HepG2 (cell line): ENCODE results near the gene MKS1. TPM values are rescaled to one million over a fixed set of nuclear protein-coding genes. Genes with fewer than 3 reads are reported as not detected.

Experiments
- BHLHE40 ChIP-seq: IDR thresholded peaks from 2 replicates; pipeline ENCODE4 v1.6.1; 2011; ENCODE audit warnings: low read length, improper control_type of control experiment
- ESRRA ChIP-seq: sonication (generic); formaldehyde crosslinking; IDR thresholded peaks from 2 replicates; pipeline ENCODE4 v1.5.1; 2020; ENCODE audit warnings: mild to moderate bottlenecking, low read depth, missing genetic modification reagents
- FOXK2 ChIP-seq: fragments of 450-650 bp; IDR thresholded peaks from 2 replicates; pipeline ENCODE4 v1.6.1; 2016
- HDAC6 ChIP-seq: fragments of 200-600 bp; sonication (generic); IDR thresholded peaks from 2 replicates; pipeline ENCODE4 v1.7.0; 2017; ENCODE audit warnings: mild to moderate bottlenecking, antibody characterized with exemption, low read length, low read depth
- MAFK ChIP-seq, 2 experiments: IDR thresholded peaks in 1 of 2; conservative IDR thresholded peaks in 1 of 2; 2 replicates each; pipeline ENCODE4 v1.6.1; 2011; ENCODE audit warnings: improper control_type of control experiment in 2 of 2, low read length in 2 of 2
- NBN ChIP-seq: fragments of 450-650 bp; conservative IDR thresholded peaks from 2 replicates; pipeline ENCODE4 v1.6.1; 2017
- NFE2 ChIP-seq: sonication (generic); formaldehyde crosslinking; IDR thresholded peaks from 2 replicates; pipeline ENCODE4 v1.4.0; 2020; ENCODE audit warnings: missing genetic modification reagents
- NONO ChIP-seq, 2 experiments: fragments of 450-650 bp in 1 of 2; sonication (generic) in 1 of 2; formaldehyde crosslinking in 1 of 2; IDR thresholded peaks in 1 of 2; conservative IDR thresholded peaks in 1 of 2; 2 replicates each; pipeline versions ENCODE4 v1.6.1 to v1.8.0; 2017 to 2022; ENCODE audit warnings: mild to moderate bottlenecking in 1 of 2, missing genetic modification reagents in 1 of 2, moderate library complexity in 1 of 2
- SMAD1 ChIP-seq: sonication (generic); formaldehyde crosslinking; IDR thresholded peaks from 2 replicates; pipeline ENCODE4 v1.4.0; 2020; ENCODE audit warnings: missing genetic modification reagents, low read depth, mild to moderate bottlenecking, borderline replicate concordance
- TSC22D2 ChIP-seq: sonication (generic); formaldehyde crosslinking; IDR thresholded peaks from 2 replicates; pipeline ENCODE4 v1.5.1; 2020; ENCODE audit warnings: missing genetic modification reagents, mild to moderate bottlenecking, borderline replicate concordance
- ZBTB8A ChIP-seq: sonication (generic); formaldehyde crosslinking; IDR thresholded peaks from 2 replicates; pipeline ENCODE4 v1.4.0; 2020; ENCODE audit warnings: mild to moderate bottlenecking, low read depth, missing genetic modification reagents, borderline replicate concordance
- ZMYM2 ChIP-seq: sonication (generic); formaldehyde crosslinking; IDR thresholded peaks from 2 replicates; pipeline ENCODE4 v1.8.0; 2022; ENCODE audit warnings: mild to moderate bottlenecking, missing genetic modification reagents
- ZMYM4 ChIP-seq: sonication (generic); formaldehyde crosslinking; IDR thresholded peaks from 2 replicates; pipeline ENCODE4 v1.8.1; 2023; ENCODE audit warnings: mild to moderate bottlenecking, missing genetic modification reagents
- ZNF510 ChIP-seq: sonication (generic); formaldehyde crosslinking; IDR thresholded peaks from 2 replicates; pipeline ENCODE4 v1.4.0; 2020; ENCODE audit warnings: low read depth, mild to moderate bottlenecking, missing genetic modification reagents
- ZNF563 ChIP-seq: sonication (generic); formaldehyde crosslinking; IDR thresholded peaks from 2 replicates; pipeline ENCODE4 v1.8.0; 2022; ENCODE audit warnings: mild to moderate bottlenecking, moderate library complexity, missing genetic modification reagents
- ZNF577 ChIP-seq: sonication (generic); formaldehyde crosslinking; IDR thresholded peaks from 2 replicates; pipeline ENCODE4 v1.4.0; 2020; ENCODE audit warnings: mild to moderate bottlenecking, low read depth, missing genetic modification reagents, borderline replicate concordance
- ZNF616 ChIP-seq: sonication (generic); formaldehyde crosslinking; IDR thresholded peaks from 2 replicates; pipeline ENCODE4 v1.5.0; 2020; ENCODE audit warnings: low read depth, mild to moderate bottlenecking, missing genetic modification reagents
- ZNF749 ChIP-seq: sonication (generic); formaldehyde crosslinking; IDR thresholded peaks from 2 replicates; pipeline ENCODE4 v1.8.0; 2022; ENCODE audit warnings: mild to moderate bottlenecking, missing genetic modification reagents, moderate library complexity, borderline replicate concordance
- polyA plus RNA-seq, 8 experiments: library from polyadenylated mRNA; depleted of rRNA in 3 of 8; stranded (reverse) in 7 of 8; unstranded in 1 of 8; fragments of >200 nt; fragmentation: Illumina TruSeq in 4 of 8; extraction: Trizol in 4 of 8; gene quantifications; 2 replicates each; pipeline versions ENCODE4 v1.2.1 to v1.2.3, GENCODE V29; 2011 to 2016; ENCODE audit warnings: low read depth in 4 of 8, missing spikeins in 1 of 8, mixed read lengths in 1 of 8; ENCODE audit not compliant: insufficient read depth in 1 of 8
- total RNA-seq, 5 experiments: library from RNA; depleted of rRNA; stranded (reverse); fragments of >200 nt; fragmentation: Illumina TruSeq; extraction: Trizol; gene quantifications; 2 replicates each; pipeline ENCODE4 v1.2.3, GENCODE V29; 2016; ENCODE audit warnings: low read depth in 1 of 5
- TF ChIP-seq, protein P1 (sequence below): IDR thresholded peaks from 2 replicates; pipeline ENCODE4 v1.6.1; 2018; ENCODE audit warnings: missing genetic modification reagents, mild to moderate bottlenecking, missing compliant biosample characterization
- TF ChIP-seq, protein P2 (sequence below): sonication (generic); formaldehyde crosslinking; IDR thresholded peaks from 2 replicates; pipeline ENCODE4 v1.4.0; 2020; ENCODE audit warnings: mild to moderate bottlenecking, missing genetic modification reagents
- TF ChIP-seq, protein P3 (sequence below): sonication (generic); formaldehyde crosslinking; IDR thresholded peaks from 2 replicates; pipeline ENCODE4 v1.4.0; 2020; ENCODE audit warnings: missing genetic modification reagents
- TF ChIP-seq, protein P4 (sequence below): fragments of 450-650 bp; IDR thresholded peaks from 2 replicates; pipeline ENCODE4 v1.6.1; 2017; ENCODE audit warnings: mild to moderate bottlenecking

Gene MKS1
- total and polyA plus RNA-seq, 2 of the 13 experiments (the other 11 are each of a cell fraction or from before 2014, with no cell fraction given), result 16.1 to 26.3 TPM

DNA sequence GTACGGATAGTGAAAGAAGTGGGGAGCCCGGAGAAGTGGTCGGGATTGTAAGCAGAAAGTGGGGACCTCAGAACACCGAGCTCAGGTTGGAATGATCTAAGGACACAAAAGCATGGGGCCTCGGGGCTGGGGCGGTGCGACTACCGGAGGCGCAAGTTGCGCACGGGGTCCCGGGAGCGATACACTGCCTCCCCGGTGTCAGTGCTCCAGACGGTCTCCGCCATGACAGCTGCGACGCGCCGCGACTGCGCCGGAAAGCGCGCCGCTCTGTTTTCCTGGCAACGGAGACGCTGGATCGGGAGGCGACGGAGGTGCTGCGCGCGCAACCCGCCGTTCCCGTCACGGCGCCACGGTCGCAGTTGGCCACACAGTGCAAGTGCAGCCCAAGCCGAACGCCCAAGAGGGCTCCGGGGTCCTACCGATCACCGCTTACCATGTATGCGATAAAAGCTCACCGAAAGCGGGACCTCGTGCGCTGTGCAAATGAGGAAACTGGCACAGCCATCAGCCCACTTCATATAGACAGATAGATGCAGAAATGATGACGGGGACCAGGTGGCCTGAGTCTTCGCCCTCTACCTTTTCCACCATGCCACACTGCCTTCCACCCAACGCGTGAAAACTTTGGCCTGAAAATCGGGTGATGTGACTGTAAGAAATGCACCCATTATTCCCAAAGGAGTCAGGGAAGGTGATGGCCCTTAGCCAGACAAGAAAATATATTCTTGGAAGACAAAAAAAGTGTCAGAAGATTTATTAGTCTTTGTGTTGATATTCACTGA is at the start of gene MKS1 (continued):
- TF ChIP-seq, protein P1, sequence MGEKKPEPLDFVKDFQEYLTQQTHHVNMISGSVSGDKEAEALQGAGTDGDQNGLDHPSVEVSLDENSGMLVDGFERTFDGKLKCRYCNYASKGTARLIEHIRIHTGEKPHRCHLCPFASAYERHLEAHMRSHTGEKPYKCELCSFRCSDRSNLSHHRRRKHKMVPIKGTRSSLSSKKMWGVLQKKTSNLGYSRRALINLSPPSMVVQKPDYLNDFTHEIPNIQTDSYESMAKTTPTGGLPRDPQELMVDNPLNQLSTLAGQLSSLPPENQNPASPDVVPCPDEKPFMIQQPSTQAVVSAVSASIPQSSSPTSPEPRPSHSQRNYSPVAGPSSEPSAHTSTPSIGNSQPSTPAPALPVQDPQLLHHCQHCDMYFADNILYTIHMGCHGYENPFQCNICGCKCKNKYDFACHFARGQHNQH (CRISPR knock-in tag), result peak; percentile 80; the same call in 1 of the 2 replicates
- TF ChIP-seq HDAC6 (no peak), NBN (no peak), SMAD1 (CRISPR knock-in tag) (peak; percentile 96; the same call in 1 of the 2 replicates), ZNF510 (peak; percentile 84; the same call in 1 of the 2 replicates), ZBTB8A (CRISPR knock-in tag) (no peak; the same call in 1 of the 2 replicates), BHLHE40 (peak; percentile 6; the same call in 1 of the 2 replicates), MAFK (conservative IDR thresholded peaks at IDR 0.05 in 1 of 2, IDR thresholded peaks at IDR 0.05 in 1 of 2; ENCODE audit: low read length in 2 of 2) (no peak), TSC22D2 (no peak), FOXK2 (0 out of 2 replicates have a peak, but pooled peaks have one; percentile 42), ESRRA (CRISPR knock-in tag) (peak; percentile 52; the same call in 1 of the 2 replicates), NFE2 (CRISPR knock-in tag) (0 out of 2 replicates have a peak, but pooled peaks have one; percentile 23), ZNF563 (CRISPR knock-in tag) (peak; percentile 90; the same call in 1 of the 2 replicates), ZNF749 (CRISPR knock-in tag) (peak; percentile 95), ZNF616 (CRISPR knock-in tag) (no peak), NONO (IDR thresholded peaks at IDR 0.05) (no peak), NONO (CRISPR knock-in tag; conservative IDR thresholded peaks at IDR 0.05) (peak; percentile 76; the same call in 1 of the 2 replicates), ZNF577 (CRISPR knock-in tag) (0 out of 2 replicates have a peak, but pooled peaks have one; percentile 66), ZMYM4 (CRISPR knock-in tag) (peak; percentile 96), ZMYM2 (CRISPR knock-in tag) (peak; percentile 53; the same call in 1 of the 2 replicates)
- TF ChIP-seq, protein P2, sequence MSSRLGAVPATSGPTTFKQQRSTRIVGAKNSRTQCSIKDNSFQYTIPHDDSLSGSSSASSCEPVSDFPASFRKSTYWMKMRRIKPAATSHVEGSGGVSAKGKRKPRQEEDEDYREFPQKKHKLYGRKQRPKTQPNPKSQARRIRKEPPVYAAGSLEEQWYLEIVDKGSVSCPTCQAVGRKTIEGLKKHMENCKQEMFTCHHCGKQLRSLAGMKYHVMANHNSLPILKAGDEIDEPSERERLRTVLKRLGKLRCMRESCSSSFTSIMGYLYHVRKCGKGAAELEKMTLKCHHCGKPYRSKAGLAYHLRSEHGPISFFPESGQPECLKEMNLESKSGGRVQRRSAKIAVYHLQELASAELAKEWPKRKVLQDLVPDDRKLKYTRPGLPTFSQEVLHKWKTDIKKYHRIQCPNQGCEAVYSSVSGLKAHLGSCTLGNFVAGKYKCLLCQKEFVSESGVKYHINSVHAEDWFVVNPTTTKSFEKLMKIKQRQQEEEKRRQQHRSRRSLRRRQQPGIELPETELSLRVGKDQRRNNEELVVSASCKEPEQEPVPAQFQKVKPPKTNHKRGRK (CRISPR knock-in tag), result 0 out of 2 replicates have a peak, but pooled peaks have one; percentile 5
- TF ChIP-seq, protein P3, sequence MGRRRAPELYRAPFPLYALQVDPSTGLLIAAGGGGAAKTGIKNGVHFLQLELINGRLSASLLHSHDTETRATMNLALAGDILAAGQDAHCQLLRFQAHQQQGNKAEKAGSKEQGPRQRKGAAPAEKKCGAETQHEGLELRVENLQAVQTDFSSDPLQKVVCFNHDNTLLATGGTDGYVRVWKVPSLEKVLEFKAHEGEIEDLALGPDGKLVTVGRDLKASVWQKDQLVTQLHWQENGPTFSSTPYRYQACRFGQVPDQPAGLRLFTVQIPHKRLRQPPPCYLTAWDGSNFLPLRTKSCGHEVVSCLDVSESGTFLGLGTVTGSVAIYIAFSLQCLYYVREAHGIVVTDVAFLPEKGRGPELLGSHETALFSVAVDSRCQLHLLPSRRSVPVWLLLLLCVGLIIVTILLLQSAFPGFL (CRISPR knock-in tag), result 0 out of 2 replicates have a peak, but pooled peaks have one; percentile 32
- TF ChIP-seq, protein P4, sequence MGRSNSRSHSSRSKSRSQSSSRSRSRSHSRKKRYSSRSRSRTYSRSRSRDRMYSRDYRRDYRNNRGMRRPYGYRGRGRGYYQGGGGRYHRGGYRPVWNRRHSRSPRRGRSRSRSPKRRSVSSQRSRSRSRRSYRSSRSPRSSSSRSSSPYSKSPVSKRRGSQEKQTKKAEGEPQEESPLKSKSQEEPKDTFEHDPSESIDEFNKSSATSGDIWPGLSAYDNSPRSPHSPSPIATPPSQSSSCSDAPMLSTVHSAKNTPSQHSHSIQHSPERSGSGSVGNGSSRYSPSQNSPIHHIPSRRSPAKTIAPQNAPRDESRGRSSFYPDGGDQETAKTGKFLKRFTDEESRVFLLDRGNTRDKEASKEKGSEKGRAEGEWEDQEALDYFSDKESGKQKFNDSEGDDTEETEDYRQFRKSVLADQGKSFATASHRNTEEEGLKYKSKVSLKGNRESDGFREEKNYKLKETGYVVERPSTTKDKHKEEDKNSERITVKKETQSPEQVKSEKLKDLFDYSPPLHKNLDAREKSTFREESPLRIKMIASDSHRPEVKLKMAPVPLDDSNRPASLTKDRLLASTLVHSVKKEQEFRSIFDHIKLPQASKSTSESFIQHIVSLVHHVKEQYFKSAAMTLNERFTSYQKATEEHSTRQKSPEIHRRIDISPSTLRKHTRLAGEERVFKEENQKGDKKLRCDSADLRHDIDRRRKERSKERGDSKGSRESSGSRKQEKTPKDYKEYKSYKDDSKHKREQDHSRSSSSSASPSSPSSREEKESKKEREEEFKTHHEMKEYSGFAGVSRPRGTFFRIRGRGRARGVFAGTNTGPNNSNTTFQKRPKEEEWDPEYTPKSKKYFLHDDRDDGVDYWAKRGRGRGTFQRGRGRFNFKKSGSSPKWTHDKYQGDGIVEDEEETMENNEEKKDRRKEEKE, result no peak
